IPS DF 4.7 (cell line): ENCODE data around the gene AXL.
"Not testable (repeated sequence)": the region's sequence is repeated elsewhere in the genome, so short reads cannot be mapped to it uniquely, and the experiment has no call there.

ENCODE experiments used
- DNase-seq: peaks from one replicate; pipeline ENCODE4 v3.0.0-alpha.2; 2013; ENCODE audit warnings: low spot score; ENCODE audit errors: extremely low read depth

The AXL gene

GRCh38 chr19:41218615-41219507 lies at the start of gene AXL:
TSS of gene AXL (plus strand) at chr19:41219223. CDS start at chr19:41219393, 170 bp downstream.
- DNase-seq, result peak; percentile 82

GRCh38 chr19:41172297-41173164 lies 46.5 kb upstream of the AXL start:
- no peak for DNase-seq

- no peak for DNase-seq
These were observed 44.6 kb upstream of the AXL start for GRCh38 chr19:41174297-41174928.

GRCh38 chr19:41175801-41176777 lies 42.9 kb upstream of the AXL start:
- DNase-seq, result peak; percentile 76

- not testable (repeated sequence) for DNase-seq
These were observed 38.9 kb upstream of the AXL start for GRCh38 chr19:41180173-41180572.

GRCh38 chr19:41186971-41187883 lies 31.8 kb upstream of the AXL start:
- DNase-seq, result no peak

- DNase-seq, result no peak
These were observed 31.1 kb upstream of the AXL start for GRCh38 chr19:41187884-41188279.

- DNase-seq, result peak; percentile 93
These were observed 29.5 kb upstream of the AXL start for GRCh38 chr19:41189425-41190065.

- DNase-seq, result no peak
These were observed 26.2 kb upstream of the AXL start, which contains the start of gene CYP2S1 for GRCh38 chr19:41192574-41193429. TSS of gene CYP2S1 (plus strand) at chr19:41193219. CDS start at chr19:41193265, 46 bp downstream.

- DNase-seq, result no peak
These were observed 25.4 kb upstream of the AXL start for GRCh38 chr19:41193430-41194156.

GRCh38 chr19:41194157-41194552 lies 24.9 kb upstream of the AXL start:
- no peak for DNase-seq

GRCh38 chr19:41195675-41196497 lies 23.1 kb upstream of the AXL start:
- no peak for DNase-seq

GRCh38 chr19:41198559-41198958 lies 20.5 kb upstream of the AXL start:
- no peak for DNase-seq

GRCh38 chr19:41203371-41203770 lies 15.7 kb upstream of the AXL start:
- DNase-seq, result no peak

- not testable (repeated sequence) for DNase-seq
These were observed 14.7 kb upstream of the AXL start for GRCh38 chr19:41204338-41204737.

- DNase-seq, result no peak
These were observed 13.0 kb upstream of the AXL start for GRCh38 chr19:41205995-41206394.
